Calu3 (cell line): ENCODE measurements around the gene PPP1R9A. TPM values are rescaled to one million over a fixed set of nuclear protein-coding genes. Genes with fewer than 3 reads are reported as not detected.

ENCODE experiments used
- BruUV-seq: library from RNA; stranded (reverse); fragments of 400-500 nt; replicated peaks from 2 replicates; lab custom pipeline; 2021; lab: Mats Ljungman, UMichigan
- CTCF ChIA-PET: fragments of 300-600 bp; sonication (Branson Sonifier 250); formaldehyde crosslinking; loops from one replicate; lab custom pipeline; 2022; ENCODE audit warnings: antibody characterized with exemption; lab: Charles Lee
- DNase-seq: peaks from one replicate; pipeline ENCODE4 v3.0.0; 2022
- H3K27ac Mint-ChIP-seq: one replicate; pipeline ENCODE4 v1.8.0; 2022; ENCODE audit warnings: mixed read lengths; ENCODE audit not compliant: unreplicated experiment
- H3K27me3 Mint-ChIP-seq: one replicate; pipeline ENCODE4 v1.8.0; 2022; ENCODE audit warnings: mixed read lengths; ENCODE audit not compliant: unreplicated experiment
- H3K36me3 Mint-ChIP-seq: one replicate; pipeline ENCODE4 v1.8.0; 2022; ENCODE audit warnings: mild to moderate bottlenecking, moderate library complexity, mixed read lengths; ENCODE audit not compliant: insufficient read depth, unreplicated experiment
- H3K4me1 Mint-ChIP-seq: one replicate; pipeline ENCODE4 v1.8.0; 2022; ENCODE audit warnings: mild to moderate bottlenecking, low read depth, mixed read lengths; ENCODE audit not compliant: unreplicated experiment
- H3K4me3 Mint-ChIP-seq: one replicate; pipeline ENCODE4 v1.8.0; 2022; ENCODE audit warnings: mild to moderate bottlenecking, low read depth, moderate library complexity, mixed read lengths; ENCODE audit not compliant: unreplicated experiment
- H3K9me3 Mint-ChIP-seq: one replicate; pipeline ENCODE4 v1.8.0; 2022; ENCODE audit warnings: low read depth, mixed read lengths; ENCODE audit not compliant: unreplicated experiment
- CTCF ChIP-seq: fragments of 200-600 bp; IDR thresholded peaks from one replicate; pipeline ENCODE4 v1.8.0; 2022; ENCODE audit warnings: antibody characterized with exemption; ENCODE audit not compliant: unreplicated experiment
- intact Hi-C: fragments of 100-400 bp; cut with micrococcal nuclease; formaldehyde crosslinking; loops from one replicate; pipeline ENCODE4 v1.10.0; 2022; ENCODE audit not compliant: unreplicated experiment
- total RNA-seq: library from RNA; stranded (reverse); gene quantifications from 2 replicates; pipeline ENCODE4 v1.2.3, GENCODE V29; 2022

Gene PPP1R9A
- total RNA-seq, 1 experiment from 2014 or later: 19.4 TPM

- no TSS peak for BruUV-seq
- CTCF ChIA-PET: interaction anchor here (0.5 kb wide), 1 partner anchor 240 kb away, joined by 3 read pairs; no protein-coding TSS in a partner anchor
- DNase-seq: no peak
- H3K4me3 Mint-ChIP-seq: no peak overlapping the region
- no peak overlapping the region for H3K27ac Mint-ChIP-seq
- intact Hi-C loops: no loop called here
- H3K36me3 Mint-ChIP-seq: no peaks in the 10 kb centered on the region
- TF ChIP-seq CTCF: no peak
- no peaks in the 10 kb centered on the region for H3K27me3 Mint-ChIP-seq
- peaks cover 12% of the 10 kb centered on the region for H3K4me1 Mint-ChIP-seq
- H3K9me3 Mint-ChIP-seq: no peaks in the 10 kb centered on the region
These were observed 298.4 kb downstream of the PPP1R9A start for GRCh38 chr7:95205665-95206225.

DNA sequence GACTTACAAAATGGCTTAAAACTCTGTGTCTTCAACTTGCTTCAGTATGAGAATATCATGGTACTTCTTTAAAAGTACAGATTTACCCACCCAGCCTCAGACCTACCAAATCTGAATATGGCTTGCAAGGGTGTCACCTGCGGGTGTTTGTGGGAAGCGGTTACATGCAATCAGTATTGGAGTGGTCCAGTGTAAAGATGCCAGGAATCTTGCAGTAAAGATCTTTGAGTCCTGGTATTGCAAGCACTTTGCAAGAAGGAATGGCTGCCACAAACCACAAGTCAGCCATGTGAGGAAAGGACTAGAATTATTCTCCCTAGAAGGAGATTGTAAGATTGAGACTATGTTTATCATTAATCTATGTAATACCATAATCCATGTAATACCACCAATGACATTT lies 301.9 kb downstream of the PPP1R9A start:
- Mint-ChIP-seq H3K4me3 (no peak overlapping the region), H3K27ac (no peak overlapping the region), H3K9me3 (no peaks in the 10 kb centered on the region), H3K27me3 (no peaks in the 10 kb centered on the region), H3K4me1 (peaks cover 12% of the 10 kb centered on the region), H3K36me3 (no peaks in the 10 kb centered on the region)
- DNase-seq: no peak
- CTCF ChIA-PET: no interaction called here
- BruUV-seq: no TSS peak
- TF ChIP-seq CTCF: no peak
- intact Hi-C loops: no loop called here

DNA sequence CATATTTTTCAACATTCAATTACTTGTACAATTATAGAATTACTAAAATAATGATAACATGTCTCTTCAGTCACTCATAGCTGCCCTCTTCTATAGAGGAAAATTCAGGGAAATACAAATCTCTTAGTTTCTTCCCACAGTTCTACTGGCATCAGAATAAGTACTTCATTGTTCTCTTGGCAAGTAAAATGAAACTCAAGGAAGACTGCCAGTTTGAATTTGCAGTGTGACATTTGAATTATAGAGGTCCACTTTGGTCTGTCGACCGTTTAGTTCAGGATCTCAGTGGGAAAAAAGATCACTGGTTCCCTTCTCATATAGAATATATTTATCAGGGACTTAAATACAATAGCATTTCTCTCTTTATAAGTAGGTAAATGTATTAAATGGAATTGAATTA lies 302.4 kb downstream of the PPP1R9A start:
- no peak overlapping the region for H3K27ac Mint-ChIP-seq
- intact Hi-C loops: no loop called here
- H3K36me3 Mint-ChIP-seq: no peaks in the 10 kb centered on the region
- TF ChIP-seq CTCF: no peak
- H3K27me3 Mint-ChIP-seq: no peaks in the 10 kb centered on the region
- H3K9me3 Mint-ChIP-seq: no peaks in the 10 kb centered on the region
- no peak overlapping the region for H3K4me3 Mint-ChIP-seq
- no peak for DNase-seq
- BruUV-seq: no TSS peak
- CTCF ChIA-PET: interaction anchor here (0.7 kb wide), 1 partner anchor 935 kb away, joined by 3 read pairs; no protein-coding TSS in a partner anchor
- H3K4me1 Mint-ChIP-seq: peaks cover 12% of the 10 kb centered on the region

GRCh38 chr7:95213148-95213547 lies 305.8 kb downstream of the PPP1R9A start:
- Mint-ChIP-seq H3K9me3 (peaks cover 2% of the 10 kb centered on the region), H3K4me3 (no peak overlapping the region), H3K27ac (no peak overlapping the region), H3K36me3 (no peaks in the 10 kb centered on the region), H3K4me1 (no peaks in the 10 kb centered on the region), H3K27me3 (no peaks in the 10 kb centered on the region)
- no TSS peak for BruUV-seq
- CTCF ChIA-PET: no interaction called here
- no peak for DNase-seq
- no peak for TF ChIP-seq CTCF
- intact Hi-C loops: no loop called here
